Activated B cell treated with CpG ODN at 0.5 μM for 24 hours (primary cell): ENCODE results near the gene ALCAM. TPM values are rescaled to one million over a fixed set of nuclear protein-coding genes. Genes with fewer than 3 reads are reported as not detected.

ENCODE experiments used
- ATAC-seq: fragments of 200-7000 bp; cut with Tn5 transposase; one replicate; pipeline ENCODE4 v1.10.0; 2021; ENCODE audit warnings: low read depth, mild to moderate bottlenecking, moderate library complexity
- CTCF ChIA-PET: fragments of 350-600 bp; sonication (Branson Sonifier 250); formaldehyde crosslinking; loops from one replicate; lab custom pipeline; 2021; ENCODE audit warnings: antibody characterized with exemption; lab: Charles Lee
- POLR2A ChIA-PET: fragments of 350-600 bp; sonication (Branson Sonifier 250); formaldehyde crosslinking; loops from one replicate; lab custom pipeline; 2021; ENCODE audit warnings: antibody characterized with exemption; lab: Charles Lee
- DNase-seq: peaks from one replicate; pipeline ENCODE4 v3.0.0; 2022
- H3K27ac Mint-ChIP-seq: one replicate; pipeline ENCODE4 v1.8.0; 2020; ENCODE audit warnings: mixed read lengths
- H3K27me3 Mint-ChIP-seq: one replicate; pipeline ENCODE4 v1.8.0; 2021; ENCODE audit warnings: mixed read lengths
- H3K36me3 Mint-ChIP-seq: one replicate; pipeline ENCODE4 v1.8.0; 2021; ENCODE audit warnings: low read depth, mixed read lengths
- H3K4me1 Mint-ChIP-seq: one replicate; pipeline ENCODE4 v1.8.0; 2021; ENCODE audit warnings: mixed read lengths
- H3K4me3 Mint-ChIP-seq: one replicate; pipeline ENCODE4 v1.8.0; 2020; ENCODE audit warnings: mild to moderate bottlenecking, mixed read lengths
- H3K9me3 Mint-ChIP-seq: one replicate; pipeline ENCODE4 v1.8.0; 2020; ENCODE audit warnings: mixed read lengths
- intact Hi-C: fragments of 100-400 bp; cut with micrococcal nuclease; formaldehyde crosslinking; loops from one replicate; pipeline ENCODE4 v1.15.1; 2024
- total RNA-seq: library from RNA; stranded (reverse); gene quantifications from 2 replicates; pipeline ENCODE4 v1.2.3, GENCODE V29; 2022
- TF ChIP-seq, protein P1 (sequence below): fragments of 200-600 bp; IDR thresholded peaks from one replicate; pipeline ENCODE4 v1.8.0; 2022; ENCODE audit warnings: antibody characterized with exemption, mild to moderate bottlenecking

ALCAM gene
- total RNA-seq, 1 donor from 2014 or later: 28.5 TPM

DNA sequence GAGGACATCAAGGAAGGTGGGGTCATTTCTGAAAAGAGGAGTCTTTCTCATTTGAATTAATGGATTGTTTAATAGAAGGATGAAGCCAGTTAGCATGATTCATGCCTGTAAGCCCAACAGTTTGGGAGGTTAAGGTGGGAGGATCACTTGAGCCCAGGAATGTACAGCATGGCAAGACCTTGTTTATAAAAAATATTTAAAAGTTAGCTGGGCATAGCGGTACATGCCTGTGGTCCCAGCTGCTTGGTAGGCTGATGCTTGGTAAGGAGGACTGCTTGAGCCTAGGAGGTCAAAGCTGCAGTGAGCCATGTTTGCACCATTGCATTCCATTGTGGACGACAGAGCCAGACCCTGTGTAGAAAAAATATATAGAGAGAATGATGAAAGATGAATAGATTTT, 165.5 kb downstream of the ALCAM start:
- Mint-ChIP-seq H3K36me3 (peaks cover 50% of the 10 kb centered on the region), H3K9me3 (no peaks in the 10 kb centered on the region), H3K4me3 (no peak overlapping the region), H3K27me3 (no peaks in the 10 kb centered on the region), H3K27ac (no peak overlapping the region), H3K4me1 (no peaks in the 10 kb centered on the region)
- ATAC-seq (no peak), DNase-seq (no peak)
- TF ChIP-seq, protein P1, sequence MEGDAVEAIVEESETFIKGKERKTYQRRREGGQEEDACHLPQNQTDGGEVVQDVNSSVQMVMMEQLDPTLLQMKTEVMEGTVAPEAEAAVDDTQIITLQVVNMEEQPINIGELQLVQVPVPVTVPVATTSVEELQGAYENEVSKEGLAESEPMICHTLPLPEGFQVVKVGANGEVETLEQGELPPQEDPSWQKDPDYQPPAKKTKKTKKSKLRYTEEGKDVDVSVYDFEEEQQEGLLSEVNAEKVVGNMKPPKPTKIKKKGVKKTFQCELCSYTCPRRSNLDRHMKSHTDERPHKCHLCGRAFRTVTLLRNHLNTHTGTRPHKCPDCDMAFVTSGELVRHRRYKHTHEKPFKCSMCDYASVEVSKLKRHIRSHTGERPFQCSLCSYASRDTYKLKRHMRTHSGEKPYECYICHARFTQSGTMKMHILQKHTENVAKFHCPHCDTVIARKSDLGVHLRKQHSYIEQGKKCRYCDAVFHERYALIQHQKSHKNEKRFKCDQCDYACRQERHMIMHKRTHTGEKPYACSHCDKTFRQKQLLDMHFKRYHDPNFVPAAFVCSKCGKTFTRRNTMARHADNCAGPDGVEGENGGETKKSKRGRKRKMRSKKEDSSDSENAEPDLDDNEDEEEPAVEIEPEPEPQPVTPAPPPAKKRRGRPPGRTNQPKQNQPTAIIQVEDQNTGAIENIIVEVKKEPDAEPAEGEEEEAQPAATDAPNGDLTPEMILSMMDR: no peak
- POLR2A ChIA-PET: no interaction called here
- intact Hi-C loops: no loop called here
- CTCF ChIA-PET: interaction anchor here (2.4 kb wide), 1 partner anchor 14 kb away, joined by 6 read pairs; no protein-coding TSS in a partner anchor

DNA sequence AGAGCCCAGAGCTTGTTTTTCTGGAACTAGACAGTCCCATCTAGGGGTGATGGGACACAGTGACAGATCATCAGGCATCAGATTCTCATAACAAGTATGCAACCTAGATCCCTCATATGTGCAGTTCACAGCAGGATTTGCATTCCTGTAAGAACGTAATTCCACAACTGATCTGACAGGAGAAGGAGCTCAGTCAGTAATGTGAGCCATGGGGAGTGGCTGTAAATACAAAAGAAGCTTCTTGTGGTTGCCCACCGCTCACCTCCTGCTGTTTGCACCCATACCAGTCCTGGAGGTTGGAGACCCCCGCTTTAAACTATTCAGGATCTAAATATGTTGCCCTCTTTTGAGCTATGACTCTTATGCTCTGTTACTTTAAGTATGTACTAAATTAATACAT, 167.3 kb downstream of the ALCAM start:
- DNase-seq (no peak), ATAC-seq (no peak)
- H3K27me3 Mint-ChIP-seq: no peaks in the 10 kb centered on the region
- CTCF ChIA-PET: no interaction called here
- no peak overlapping the region for H3K27ac Mint-ChIP-seq
- POLR2A ChIA-PET: no interaction called here
- H3K9me3 Mint-ChIP-seq: no peaks in the 10 kb centered on the region
- intact Hi-C loops: no loop called here
- H3K4me3 Mint-ChIP-seq: no peak overlapping the region
- peaks cover 49% of the 10 kb centered on the region for H3K36me3 Mint-ChIP-seq
- H3K4me1 Mint-ChIP-seq: no peaks in the 10 kb centered on the region
- TF ChIP-seq, protein P1: no peak

DNA sequence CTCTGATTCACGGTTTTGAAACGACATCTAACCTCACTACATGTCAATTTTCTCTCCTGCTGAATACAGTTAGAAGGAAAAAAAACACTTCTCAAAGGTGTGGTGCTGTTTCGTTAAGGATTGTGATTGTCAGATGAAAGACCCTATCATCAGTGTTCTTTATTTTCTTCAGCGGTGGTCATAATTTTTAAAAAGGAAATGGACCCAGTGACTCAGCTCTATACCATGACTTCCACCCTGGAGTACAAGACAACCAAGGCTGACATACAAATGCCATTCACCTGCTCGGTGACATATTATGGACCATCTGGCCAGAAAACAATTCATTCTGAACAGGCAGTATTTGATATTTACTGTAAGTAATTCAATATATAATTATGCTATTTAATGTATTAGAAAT, 167.8 kb downstream of the ALCAM start:
- TF ChIP-seq, protein P1: no peak
- no peak overlapping the region for H3K27ac Mint-ChIP-seq

GRCh38 chr3:105537371-105538080, 170.8 kb downstream of the ALCAM start:
- Mint-ChIP-seq H3K36me3 (peaks cover 67% of the 10 kb centered on the region), H3K27me3 (no peaks in the 10 kb centered on the region), H3K4me1 (no peaks in the 10 kb centered on the region), H3K4me3 (no peak overlapping the region), H3K9me3 (no peaks in the 10 kb centered on the region), H3K27ac (no peak overlapping the region)
- DNase-seq: no peak
- TF ChIP-seq, protein P1: no peak
- ChIA-PET POLR2A (no interaction called here), CTCF (no interaction called here)
- intact Hi-C loops: no loop called here
- ATAC-seq: no peak

More for the DNA sequence above, 167.8 kb downstream of the ALCAM start:
- ChIA-PET POLR2A (no interaction called here), CTCF (no interaction called here)
- Mint-ChIP-seq H3K4me3 (no peak overlapping the region), H3K9me3 (no peaks in the 10 kb centered on the region), H3K4me1 (no peaks in the 10 kb centered on the region), H3K27me3 (no peaks in the 10 kb centered on the region), H3K36me3 (peaks cover 51% of the 10 kb centered on the region)
- no peak for DNase-seq
- ATAC-seq: no peak
- intact Hi-C loops: no loop called here

GRCh38 chr3:105538483-105538882, 171.8 kb downstream of the ALCAM start:
- CTCF ChIA-PET: no interaction called here
- ATAC-seq (no peak), DNase-seq (no peak)
- peaks cover 72% of the 10 kb centered on the region for H3K36me3 Mint-ChIP-seq
- TF ChIP-seq, protein P1: no peak
- H3K9me3 Mint-ChIP-seq: no peaks in the 10 kb centered on the region
- no peak overlapping the region for H3K27ac Mint-ChIP-seq
- H3K4me3 Mint-ChIP-seq: no peak overlapping the region
- H3K4me1 Mint-ChIP-seq: no peaks in the 10 kb centered on the region
- no peaks in the 10 kb centered on the region for H3K27me3 Mint-ChIP-seq
- intact Hi-C loops: no loop called here
- POLR2A ChIA-PET: no interaction called here
